Measurements from ENCODE around the gene ZBTB20. TPM values are rescaled to one million over a fixed set of nuclear protein-coding genes. Genes with fewer than 3 reads are reported as not detected.

The ZBTB20 gene
- polyA plus RNA-seq, 1 donor from 2014 or later = 4.8 TPM

- no peak overlapping the region for H3K27ac ChIP-seq (ENCODE audit: low read length)
- no peak overlapping the region for H3K4me2 ChIP-seq (ENCODE audit: low read length)
- H3K27me3 ChIP-seq (ENCODE audit: insufficient read depth, low read depth, low read length) = no peaks in the 10 kb centered on the region
- no peaks in the 10 kb centered on the region for H3F3A ChIP-seq (ENCODE audit: insufficient read depth, low read length, poor library complexity, severe bottlenecking)
- no peaks in the 10 kb centered on the region for H4K20me1 ChIP-seq (ENCODE audit: insufficient read depth)
- no peak overlapping the region for H2AFZ ChIP-seq (ENCODE audit: low read depth, low read length)
- H3K9me3 ChIP-seq (ENCODE audit: low read length) = no peaks in the 10 kb centered on the region
- no peaks in the 10 kb centered on the region for H3K36me3 ChIP-seq (ENCODE audit: insufficient read depth, low read length)
- H3K9me2 ChIP-seq (ENCODE audit: insufficient read depth, low read length) = no peaks in the 10 kb centered on the region
- no peaks in the 10 kb centered on the region for H3K79me2 ChIP-seq (replicated peaks; ENCODE audit: insufficient read depth, low read length)
- no peak overlapping the region for H3K4me3 ChIP-seq (ENCODE audit: low read length)
- no peak overlapping the region for H3K9ac ChIP-seq (ENCODE audit: low read length)
- TF ChIP-seq REST (IDR thresholded peaks at IDR 0.05; ENCODE audit: borderline replicate concordance) = no peak
- no peak for TF ChIP-seq SMC3 (conservative IDR thresholded peaks at IDR 0.05; ENCODE audit: poor library complexity)
Measured at GRCh38 chr3:114504941-114505628, 642.0 kb downstream of the ZBTB20 start.

GRCh38 chr3:114502204-114502603, 644.9 kb downstream of the ZBTB20 start:
- Histone ChIP-seq H3K27ac (ENCODE audit: low read length) (no peak overlapping the region), H3K27me3 (ENCODE audit: insufficient read depth, low read depth, low read length) (no peaks in the 10 kb centered on the region), H3K4me3 (ENCODE audit: low read length) (no peak overlapping the region), H4K20me1 (ENCODE audit: insufficient read depth) (no peaks in the 10 kb centered on the region), H3F3A (ENCODE audit: insufficient read depth, low read length, poor library complexity, severe bottlenecking) (peaks cover 7% of the 10 kb centered on the region), H3K36me3 (ENCODE audit: insufficient read depth, low read length) (no peaks in the 10 kb centered on the region), H3K79me2 (replicated peaks; ENCODE audit: insufficient read depth, low read length) (no peaks in the 10 kb centered on the region), H3K9ac (ENCODE audit: low read length) (no peak overlapping the region), H3K4me2 (ENCODE audit: low read length) (no peak overlapping the region), H3K9me2 (ENCODE audit: insufficient read depth, low read length) (no peaks in the 10 kb centered on the region), H3K9me3 (ENCODE audit: low read length) (no peaks in the 10 kb centered on the region), H2AFZ (ENCODE audit: low read depth, low read length) (no peak overlapping the region)
- TF ChIP-seq REST (IDR thresholded peaks at IDR 0.05; ENCODE audit: borderline replicate concordance) (no peak), EZH2 (IDR thresholded peaks at IDR 0.05; ENCODE audit: borderline replicate concordance, insufficient read depth, low read length, poor library complexity, severe bottlenecking) (no peak), RAD21 (conservative IDR thresholded peaks at IDR 0.05) (no peak), MXI1 (conservative IDR thresholded peaks at IDR 0.05; ENCODE audit: poor library complexity, severe bottlenecking) (no peak), TAF1 (IDR thresholded peaks at IDR 0.05; ENCODE audit: low read depth) (no peak), EP300 (conservative IDR thresholded peaks at IDR 0.05; ENCODE audit: poor library complexity, severe bottlenecking) (no peak), SMC3 (conservative IDR thresholded peaks at IDR 0.05; ENCODE audit: poor library complexity) (no peak), CTCF (IDR thresholded peaks at IDR 0.05; ENCODE audit: poor library complexity, severe bottlenecking) (no peak), POLR2AphosphoS5 (IDR thresholded peaks at IDR 0.05) (no peak)

Data from neural cell (in vitro differentiated cells).